Lower leg skin (tissue), 3 donors: ENCODE results near the gene QPCTL.

Source experiments
- CTCF ChIP-seq, 3 donors: fragments of 450-650 bp; IDR thresholded peaks; one replicate each; pipeline ENCODE4 v1.5.1; 2016; ENCODE audit warnings: antibody characterized with exemption in 3 of 3, mild to moderate bottlenecking in 3 of 3, moderate library complexity in 2 of 3
- POLR2A ChIP-seq, 2 donors: fragments of 450-650 bp; IDR thresholded peaks; one replicate each; pipeline ENCODE4 v1.6.1; 2016 to 2017; ENCODE audit warnings: antibody characterized with exemption in 2 of 2, mild to moderate bottlenecking in 1 of 2, moderate library complexity in 1 of 2

DNA sequence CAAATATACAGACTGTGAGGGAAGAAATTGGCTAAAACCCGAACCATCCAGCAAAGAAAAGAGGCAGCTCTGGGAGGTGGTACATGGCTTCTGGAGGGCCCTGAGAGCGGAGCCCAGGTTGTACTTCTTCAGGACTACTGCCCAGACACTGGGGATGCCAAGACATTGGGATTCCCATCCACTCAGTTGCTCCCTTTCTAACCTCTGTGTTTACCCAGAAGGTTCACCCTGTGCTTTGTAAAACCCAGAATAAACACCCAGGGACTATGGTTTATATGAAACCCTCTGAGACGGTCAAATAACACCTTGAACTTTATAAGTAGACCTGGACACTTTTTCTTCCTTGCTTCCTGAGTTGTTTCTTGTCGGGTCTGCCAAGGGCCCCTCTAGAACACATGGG is 50.5 kb downstream of the QPCTL start:
- TF ChIP-seq CTCF (IDR thresholded peaks at IDR 0.05) (no peak), POLR2A (IDR thresholded peaks at IDR 0.05) (no peak)
